GM18907 (cell line): ENCODE results near the gene PPP2R2D.
"Not testable (repeated sequence)": the region's sequence is repeated elsewhere in the genome, so short reads cannot be mapped to it uniquely, and the experiment has no call there.

Source experiments
- ATAC-seq: cut with Tn5 transposase; IDR thresholded peaks from one replicate; pipeline ENCODE4 v1.9.1; 2021; ENCODE audit warnings: mild to moderate bottlenecking, moderate library complexity; ENCODE audit not compliant: unreplicated experiment

PPP2R2D gene

GRCh38 chr10:131866673-131867072 lies 34.1 kb upstream of the PPP2R2D start:
- no peak for ATAC-seq

DNA sequence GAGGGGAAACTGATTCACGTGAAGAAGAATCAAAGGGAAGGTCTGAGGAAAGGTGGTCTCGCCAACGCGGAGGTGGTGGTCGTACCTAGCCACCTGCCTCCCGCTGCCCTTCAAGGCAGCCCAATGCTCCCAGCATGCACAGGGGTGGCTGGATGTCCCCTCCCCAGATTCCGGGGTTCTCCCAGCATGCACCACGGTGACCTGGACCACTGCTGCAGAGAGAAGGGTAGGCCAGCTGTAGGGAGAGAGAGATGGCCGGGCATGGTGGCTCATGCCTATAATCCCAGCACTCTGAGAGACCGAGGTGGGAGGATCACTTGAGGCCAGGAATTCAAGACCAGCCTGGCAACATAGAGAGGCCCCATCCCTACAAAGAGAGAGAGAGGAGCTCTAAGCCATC lies 32.4 kb upstream of the PPP2R2D start:
- ATAC-seq, result no peak

DNA sequence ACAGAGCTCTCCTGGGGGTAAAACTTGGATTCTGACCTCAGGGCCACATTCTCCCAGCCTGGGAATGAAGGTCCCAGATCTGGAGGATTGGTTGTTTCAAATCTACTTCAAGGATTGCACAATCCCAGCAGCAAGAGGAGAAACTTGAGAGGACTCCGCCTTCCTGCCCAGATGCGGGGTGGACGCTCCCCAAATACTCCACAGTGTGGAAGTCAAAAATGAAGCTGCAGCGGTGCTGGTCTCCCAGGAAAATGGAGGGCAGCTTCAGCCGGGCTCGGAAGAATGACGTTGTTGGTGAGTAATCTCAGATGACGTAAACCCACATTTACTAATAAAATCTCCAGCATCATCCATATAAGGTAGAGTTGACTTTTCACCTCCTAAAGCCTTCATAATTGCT lies 31.5 kb upstream of the PPP2R2D start:
- no peak for ATAC-seq

DNA sequence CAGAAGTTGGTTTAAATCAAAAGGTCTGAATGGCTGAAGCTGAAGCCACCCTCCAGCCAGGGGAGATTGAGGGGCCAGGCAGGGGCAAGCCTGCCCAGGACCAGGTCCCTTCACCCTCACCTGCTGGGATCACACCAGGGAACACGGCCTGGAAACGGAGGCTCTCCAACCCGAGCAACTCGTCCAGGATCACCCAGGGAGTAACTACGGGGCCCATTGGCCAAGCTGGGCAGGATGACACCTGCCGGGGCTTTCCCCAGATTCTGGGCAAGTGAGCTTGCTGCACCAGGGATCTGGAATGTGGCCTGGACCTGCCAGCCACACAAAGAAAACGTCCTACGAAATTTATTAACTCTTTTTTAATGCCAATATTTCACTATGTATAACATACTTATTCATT lies 30.4 kb upstream of the PPP2R2D start:
- no peak for ATAC-seq

DNA sequence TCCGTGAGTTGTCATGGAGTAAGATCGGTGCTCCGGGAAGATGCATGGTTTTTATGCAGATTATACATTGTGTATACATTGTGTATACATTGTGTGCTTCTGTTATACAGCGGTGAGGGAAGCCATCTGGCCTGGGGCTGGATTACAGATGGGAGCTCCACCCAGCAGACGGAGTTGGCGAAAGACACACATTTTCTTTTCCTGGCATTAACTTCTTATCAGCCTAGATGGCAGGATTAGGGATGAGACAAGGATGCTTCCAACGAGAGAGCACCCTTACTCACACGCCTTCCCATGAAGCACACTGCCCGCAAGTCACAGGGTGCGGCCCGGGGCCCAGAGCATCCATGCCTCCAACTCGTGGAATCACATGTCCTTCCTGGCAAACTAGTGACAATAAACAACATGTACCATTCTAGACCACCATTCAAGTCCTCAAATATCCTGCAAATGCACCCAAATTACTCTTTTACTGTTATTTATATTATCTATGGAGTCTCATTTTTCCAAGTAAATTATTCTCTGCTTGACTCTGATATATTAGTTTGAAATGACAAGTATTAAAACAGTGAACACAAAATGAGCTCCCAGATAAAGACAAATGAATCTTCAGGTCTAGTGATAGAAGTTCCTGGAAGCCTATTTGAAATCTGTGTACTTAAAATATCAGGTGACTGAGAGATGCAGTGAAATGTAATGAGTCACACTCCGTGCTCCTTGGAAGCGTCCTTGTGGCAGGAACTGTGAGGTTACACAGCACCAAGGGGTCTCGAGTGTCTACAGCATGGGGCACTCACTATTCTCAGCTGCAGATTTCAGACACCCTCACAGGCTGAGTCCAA lies 29.8 kb upstream of the PPP2R2D start:
- ATAC-seq, result no peak

- no peak for ATAC-seq
Measured at GRCh38 chr10:131871673-131872005, 29.2 kb upstream of the PPP2R2D start.

DNA sequence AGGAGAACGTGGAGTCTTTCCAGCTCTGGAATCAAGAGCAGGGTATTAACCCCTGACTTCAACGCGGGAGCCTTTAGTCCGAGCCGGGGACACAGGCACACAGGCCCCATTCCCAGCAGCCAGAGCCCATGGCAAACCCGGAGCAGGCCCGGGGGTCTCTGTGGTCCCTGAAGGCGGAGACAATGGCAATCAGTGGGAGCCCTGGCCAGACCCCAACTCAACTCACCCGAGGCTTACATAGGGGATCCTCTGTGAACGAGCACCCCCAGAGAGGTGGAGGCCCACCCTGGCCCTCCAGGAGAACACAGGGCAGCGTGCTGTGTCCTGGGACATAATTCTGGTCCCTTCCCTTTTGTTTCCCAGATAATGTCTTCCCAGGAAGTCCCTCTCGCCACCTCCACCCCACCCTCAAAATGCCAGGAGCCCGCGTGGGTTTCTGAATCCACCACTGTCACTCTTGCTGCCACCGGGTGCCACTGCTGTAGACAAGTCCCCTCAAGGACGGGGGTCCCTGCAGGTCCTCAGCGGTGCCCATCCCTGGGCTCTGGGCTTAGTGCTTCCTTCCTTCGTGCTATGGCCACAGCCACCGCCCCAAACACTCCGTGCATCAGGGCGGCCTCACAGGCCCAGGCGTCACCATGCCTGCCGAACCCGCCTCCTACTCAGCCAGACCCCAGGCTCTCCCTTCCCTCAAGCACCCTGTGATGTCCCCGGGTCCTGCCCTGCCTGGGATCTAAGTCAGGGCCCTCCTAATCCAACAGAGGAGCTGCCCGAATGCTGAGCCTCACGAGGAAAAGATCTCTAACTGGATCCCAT lies 28.6 kb upstream of the PPP2R2D start:
- ATAC-seq, result no peak

GRCh38 chr10:131872827-131873375 lies 27.9 kb upstream of the PPP2R2D start:
- no peak for ATAC-seq

- peak; percentile 75 for ATAC-seq
Measured at GRCh38 chr10:131874991-131875451, 25.8 kb upstream of the PPP2R2D start.

DNA sequence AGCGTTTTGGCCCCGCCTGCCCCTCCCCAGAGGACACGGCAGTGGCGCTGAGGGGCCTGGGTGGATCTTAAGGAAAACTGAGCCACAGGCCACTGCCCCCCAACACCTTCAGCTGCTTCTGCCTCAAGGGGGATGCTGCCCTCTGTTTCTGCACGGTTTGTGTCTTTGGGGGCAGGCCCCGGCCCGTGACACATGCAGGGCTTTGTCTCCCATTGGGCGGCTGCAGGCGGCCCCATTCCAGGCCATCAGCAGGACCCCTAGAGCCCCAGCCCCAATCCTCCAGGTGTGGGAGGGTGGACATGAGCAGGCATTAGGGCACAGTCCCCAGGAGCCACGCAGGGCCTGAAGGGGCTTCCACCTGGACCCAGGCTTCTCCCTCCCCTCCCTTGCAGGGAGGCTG lies 25.3 kb upstream of the PPP2R2D start:
- no peak for ATAC-seq

DNA sequence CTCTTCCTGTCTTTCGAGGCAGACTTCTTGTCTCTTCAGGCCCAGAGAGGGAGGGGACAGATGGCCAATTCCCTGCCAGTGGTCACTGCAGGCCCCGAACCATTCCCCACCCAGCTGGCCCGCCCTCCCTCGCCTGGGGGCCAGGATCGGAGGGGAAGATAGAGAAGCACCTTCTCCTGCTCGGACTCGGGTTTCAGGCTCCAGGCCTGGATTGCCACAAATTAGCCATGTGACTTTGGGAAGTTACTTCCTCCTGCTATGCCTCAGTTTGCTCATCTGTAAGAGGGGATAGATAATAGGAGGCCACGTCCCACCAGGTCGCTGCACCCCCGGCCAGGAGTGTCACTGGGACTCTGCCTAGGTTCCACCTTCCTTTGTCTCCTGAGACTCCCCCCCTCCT lies 24.8 kb upstream of the PPP2R2D start:
- ATAC-seq, result no peak

GRCh38 chr10:131876508-131876907 lies 24.3 kb upstream of the PPP2R2D start:
- no peak for ATAC-seq

GRCh38 chr10:131880016-131880590 lies 20.7 kb upstream of the PPP2R2D start:
- ATAC-seq, result no peak

DNA sequence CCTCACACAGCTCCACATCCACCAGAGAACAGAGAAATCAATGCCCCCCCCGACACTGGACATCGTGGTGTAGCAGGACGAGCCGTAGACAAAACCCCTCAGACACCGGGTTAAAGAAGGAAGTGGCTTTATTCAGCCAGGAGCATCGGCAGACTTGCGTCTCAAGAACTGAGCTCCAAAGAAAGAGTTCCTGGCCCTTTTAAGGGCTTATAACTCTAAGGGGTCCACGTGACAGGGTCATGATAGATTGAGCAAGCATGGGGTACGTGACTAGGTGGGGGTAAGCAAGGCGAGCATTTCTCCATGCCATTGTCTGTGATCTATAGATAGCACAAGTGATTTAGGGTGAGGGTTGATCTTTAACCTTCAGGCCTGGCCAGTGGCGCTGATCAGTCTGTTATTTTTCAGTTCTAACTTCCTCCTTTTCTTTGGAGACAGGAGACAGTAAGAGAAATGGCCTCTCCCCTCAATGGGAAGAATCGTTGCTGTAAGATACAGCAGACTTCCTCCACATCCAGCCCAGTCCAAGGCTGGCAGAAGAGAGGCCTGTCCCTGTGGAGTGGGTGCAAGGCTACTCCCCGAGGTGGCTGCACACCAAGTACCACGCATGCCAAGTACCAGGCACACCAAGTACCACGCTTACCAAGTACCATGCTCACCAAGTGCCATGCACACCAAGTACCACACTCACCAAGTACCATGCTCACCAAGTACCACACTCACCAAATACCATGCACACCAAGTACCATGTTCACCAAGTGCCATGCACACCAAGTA lies 19.5 kb upstream of the PPP2R2D start:
- no peak for ATAC-seq

DNA sequence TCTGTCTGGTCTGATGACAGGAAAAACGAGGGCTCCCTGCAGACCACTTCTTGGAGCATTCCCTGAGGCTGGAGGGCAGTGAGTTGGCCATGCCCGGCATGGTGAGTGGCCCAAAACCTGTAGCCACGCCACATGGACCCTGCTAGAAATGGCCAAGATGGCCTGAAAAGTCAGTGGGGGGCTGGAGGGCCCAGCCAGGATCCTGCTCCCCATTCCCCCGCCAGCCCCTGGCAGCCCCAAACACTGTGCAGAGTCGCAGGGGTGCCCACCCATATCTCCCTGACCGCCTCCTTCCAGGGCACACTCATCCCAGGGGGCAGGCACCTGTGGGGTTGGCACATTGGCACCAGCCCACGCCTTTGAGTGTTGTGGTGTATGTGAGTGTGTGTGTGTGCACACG lies 18.7 kb upstream of the PPP2R2D start:
- ATAC-seq, result no peak

DNA sequence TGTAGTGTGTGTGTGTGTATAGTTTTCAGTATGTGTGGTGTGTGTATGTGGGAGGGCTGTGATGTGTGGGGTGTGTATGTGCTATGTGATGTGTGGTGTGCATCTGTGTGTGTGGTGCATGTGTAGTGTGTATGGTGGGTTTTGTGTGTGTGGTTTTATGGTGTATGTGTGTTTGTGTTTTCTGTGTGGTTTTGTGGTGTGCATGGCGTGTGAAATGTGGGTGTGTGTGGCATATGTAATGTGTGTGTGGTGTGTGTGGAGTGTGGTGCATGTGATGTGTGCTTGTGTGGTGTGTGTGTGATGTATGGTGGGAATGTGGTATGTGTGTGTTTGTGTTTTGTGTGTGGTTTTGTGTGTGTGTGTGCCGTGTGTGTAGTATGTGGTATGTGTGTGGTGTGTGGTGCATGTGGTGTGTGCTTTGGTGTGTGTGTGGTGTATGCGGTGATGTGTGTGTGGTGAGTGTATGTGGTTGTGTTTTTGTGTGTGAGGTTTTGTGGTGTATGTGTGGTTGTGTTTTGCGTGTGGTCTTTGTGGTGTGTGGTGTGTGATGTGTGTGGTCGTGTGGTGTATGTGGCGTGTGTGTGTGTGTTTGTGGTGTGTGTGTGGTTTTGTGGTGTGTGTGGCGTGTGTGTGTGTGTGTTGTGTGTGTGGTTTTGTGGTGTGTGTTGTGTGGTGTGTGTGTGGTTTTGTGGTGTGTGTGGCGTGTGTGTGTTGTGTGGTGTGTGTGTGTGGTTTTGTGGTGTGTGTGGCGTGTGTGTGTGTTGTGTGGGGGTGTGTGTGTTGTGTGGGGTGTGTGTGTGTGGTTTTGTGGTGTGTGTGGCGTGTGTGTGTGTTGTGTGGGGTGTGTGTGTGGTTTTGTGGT lies 18.0 kb upstream of the PPP2R2D start:
- ATAC-seq, result no peak

DNA sequence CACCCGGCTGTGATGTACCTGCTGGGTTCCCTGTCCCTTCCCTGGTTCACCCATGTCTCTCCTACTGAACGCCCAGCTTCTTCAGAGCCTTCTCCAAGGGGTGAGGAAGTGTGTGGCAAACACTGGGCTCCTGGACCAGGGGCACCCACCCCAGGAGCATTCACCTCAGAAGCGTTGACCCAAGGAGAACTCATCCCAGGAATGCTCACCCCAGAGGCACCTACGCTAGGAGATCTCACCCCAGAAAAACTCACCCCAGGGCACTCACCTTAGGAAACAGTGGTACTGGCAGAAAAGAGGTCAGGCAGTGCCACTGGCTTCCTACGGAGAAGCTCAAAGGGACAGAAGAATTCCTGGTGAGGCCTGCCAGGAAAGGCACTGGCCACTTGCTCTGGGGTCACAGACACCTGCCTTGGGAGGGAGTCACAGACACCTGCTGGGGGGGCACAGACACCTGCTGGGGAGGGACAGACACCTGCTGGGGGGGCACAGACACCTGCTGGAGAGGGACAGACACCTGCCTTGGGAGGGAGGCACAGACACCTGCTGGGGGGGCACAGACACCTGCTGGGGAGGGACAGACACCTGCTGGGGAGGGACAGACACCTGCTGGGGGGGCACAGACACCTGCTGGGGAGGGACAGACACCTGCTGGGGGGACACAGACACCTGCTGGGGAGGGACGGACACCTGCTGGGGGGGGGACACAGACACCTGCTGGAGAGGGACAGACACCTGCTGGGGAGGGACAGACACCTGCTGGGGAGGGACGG lies 17.0 kb upstream of the PPP2R2D start:
- ATAC-seq, result not testable (repeated sequence)

GRCh38 chr10:131885391-131886165 lies 15.2 kb upstream of the PPP2R2D start:
- peak; percentile 93 for ATAC-seq
